A549 (cell line): ENCODE results near the gene SUPT4H1. TPM values are rescaled to one million over a fixed set of nuclear protein-coding genes. Genes with fewer than 3 reads are reported as not detected.

Experiments used
- ATAC-seq, 2 experiments: fragments of 200-7000 bp in 1 of 2; fragments of >200 bp in 1 of 2; cut with Nextera tagmentation in 1 of 2; cut with Tn5 transposase in 1 of 2; 3 replicates each; pipeline versions ENCODE4 v1.8.0 to v1.9.1; 2018 to 2020; ENCODE audit warnings: mild to moderate bottlenecking in 1 of 2, moderate library complexity in 1 of 2
- CTCF ChIA-PET: fragments of 300-600 bp; sonication (Branson Sonifier 250); formaldehyde crosslinking; extraction: SDS; loops from one replicate; lab custom pipeline; 2021; ENCODE audit warnings: antibody characterized with exemption, inconsistent platforms; lab: Yijun Ruan, JAX
- POLR2A ChIA-PET: fragments of 350-600 bp; formaldehyde crosslinking; extraction: SDS; loops from one replicate; lab custom pipeline; 2021; ENCODE audit warnings: antibody characterized with exemption, inconsistent platforms; lab: Yijun Ruan, JAX
- DNase-seq, 2 experiments: peaks; one replicate each; pipeline versions ENCODE4 v3.0.0 to v3.0.0-alpha.2; 2011 to 2016; ENCODE audit warnings: low read depth in 1 of 2, low spot score in 1 of 2
- FAIRE-seq: peaks from 2 replicates; lab custom pipeline; 2011; peaks lifted over from hg19 to GRCh38; lab: Jason Lieb, UNC
- H3K27ac ChIP-seq, 2 experiments: fragments of >200 bp; sonication (Bioruptor Twin); formaldehyde crosslinking; 3 replicates each; pipeline ENCODE4 v1.5.1; 2016 to 2017
- H3K4me1 ChIP-seq: fragments of >200 bp; sonication (Bioruptor Twin); formaldehyde crosslinking; 3 replicates; pipeline ENCODE4 v1.6.1; 2016
- H3K4me2 ChIP-seq: fragments of >200 bp; sonication (Bioruptor Twin); formaldehyde crosslinking; 3 replicates; pipeline ENCODE4 v1.6.1; 2016
- H3K4me3 ChIP-seq: fragments of >200 bp; sonication (Bioruptor Twin); formaldehyde crosslinking; 3 replicates; pipeline ENCODE4 v1.5.1; 2016
- H3K9me3 ChIP-seq: fragments of >200 bp; sonication (Bioruptor Twin); formaldehyde crosslinking; 3 replicates; pipeline ENCODE4 v1.6.1; 2016
- CBX8 ChIP-seq: fragments of 200-600 bp; sonication (generic); IDR thresholded peaks from 2 replicates; pipeline ENCODE4 v1.6.1; 2016
- CTCF ChIP-seq: fragments of >200 bp; sonication (Bioruptor Twin); formaldehyde crosslinking; IDR thresholded peaks from 3 replicates; pipeline ENCODE4 v1.5.1; 2016
- EP300 ChIP-seq, 2 experiments: fragments of >200 bp; sonication (Bioruptor Twin); formaldehyde crosslinking; IDR thresholded peaks; 2 replicates in 1 of 2; 3 replicates in 1 of 2; pipeline ENCODE4 v1.6.1; 2016 to 2017
- HEYL ChIP-seq: fragments of 250-450 bp; sonication (Bioruptor Pico); IDR thresholded peaks from 2 replicates; pipeline ENCODE4 v1.8.0; 2021; ENCODE audit warnings: mild to moderate bottlenecking, moderate library complexity
- HOXB13 ChIP-seq: fragments of 250-450 bp; sonication (Bioruptor Pico); IDR thresholded peaks from 2 replicates; pipeline ENCODE4 v1.5.0; 2020; ENCODE audit warnings: low read depth, mild to moderate bottlenecking, moderate library complexity
- KDM1A ChIP-seq: fragments of 200-600 bp; sonication (generic); IDR thresholded peaks from 2 replicates; pipeline ENCODE4 v1.6.1; 2016; ENCODE audit warnings: low read depth, mild to moderate bottlenecking
- MAFK ChIP-seq: fragments of 450-650 bp; IDR thresholded peaks from 2 replicates; pipeline ENCODE4 v1.6.1; 2014; ENCODE audit not compliant: partially characterized antibody
- MAZ ChIP-seq: fragments of 150-350 bp; IDR thresholded peaks from 2 replicates; pipeline ENCODE4 v1.6.1; 2014; ENCODE audit warnings: antibody characterized with exemption, low read depth, low read length, borderline replicate concordance
- NFE2L2 ChIP-seq: fragments of 150-350 bp; conservative IDR thresholded peaks from 2 replicates; pipeline ENCODE4 v1.6.1; 2014; ENCODE audit warnings: low read length
- RAD21 ChIP-seq, 2 experiments: fragments of >200 bp in 1 of 2; sonication (Bioruptor Twin) in 1 of 2; formaldehyde crosslinking in 1 of 2; IDR thresholded peaks in 1 of 2; conservative IDR thresholded peaks in 1 of 2; 2 replicates in 1 of 2; 3 replicates in 1 of 2; pipeline ENCODE4 v1.6.1; 2012 to 2018; ENCODE audit warnings: inconsistent platforms in 1 of 2
- SREBF2 ChIP-seq: fragments of 450-650 bp; IDR thresholded peaks from 2 replicates; pipeline ENCODE4 v1.6.1; 2014; ENCODE audit warnings: mild to moderate bottlenecking, moderate library complexity
- TFCP2L1 ChIP-seq: fragments of 250-450 bp; sonication (Bioruptor Pico); IDR thresholded peaks from 2 replicates; pipeline ENCODE4 v1.5.0; 2021; ENCODE audit warnings: mild to moderate bottlenecking
- ZFP36 ChIP-seq: fragments of 450-650 bp; IDR thresholded peaks from 2 replicates; pipeline ENCODE4 v1.6.1; 2014; ENCODE audit warnings: borderline replicate concordance; ENCODE audit not compliant: partially characterized antibody
- ZNF302 ChIP-seq: fragments of 250-450 bp; sonication (Bioruptor Pico); IDR thresholded peaks from 2 replicates; pipeline ENCODE4 v1.9.0; 2021; ENCODE audit warnings: inconsistent platforms, mild to moderate bottlenecking, moderate library complexity
- ZSCAN20 ChIP-seq: fragments of 250-450 bp; sonication (Bioruptor Pico); IDR thresholded peaks from 2 replicates; pipeline ENCODE4 v1.8.0; 2022; ENCODE audit warnings: mild to moderate bottlenecking, moderate library complexity
- WGBS: methylation state at CpG from one replicate; pipeline ENCODE4 v1.1.6; 2017; ENCODE audit errors: missing lambda C conversion rate; 5-methylcytosine and 5-hydroxymethylcytosine counted together
- polyA plus RNA-seq, 4 experiments: library from polyadenylated mRNA; depleted of rRNA in 3 of 4; stranded (reverse); fragments of >200 nt; fragmentation: RNase III in 1 of 4; extraction: RNeasy Plus Mini Kit Qiagen cat#74134 plus additional on column Dnase treatment in 1 of 4; gene quantifications; 2 replicates in 3 of 4; 3 replicates in 1 of 4; pipeline ENCODE4 v1.2.3, GENCODE V29; 2011 to 2017
- TF ChIP-seq, protein P1 (sequence below): fragments of 450-650 bp; IDR thresholded peaks from 2 replicates; pipeline ENCODE4 v1.6.1; 2014; ENCODE audit warnings: antibody characterized with exemption
- TF ChIP-seq, protein P2 (sequence below): fragments of 150-350 bp; IDR thresholded peaks from 2 replicates; pipeline ENCODE4 v1.6.1; 2014; ENCODE audit warnings: low read depth, mild to moderate bottlenecking, low read length

SUPT4H1 gene
- polyA plus RNA-seq, 2 of the 4 experiments (the other 2 are of a cell fraction), result 123 to 241 TPM

DNA sequence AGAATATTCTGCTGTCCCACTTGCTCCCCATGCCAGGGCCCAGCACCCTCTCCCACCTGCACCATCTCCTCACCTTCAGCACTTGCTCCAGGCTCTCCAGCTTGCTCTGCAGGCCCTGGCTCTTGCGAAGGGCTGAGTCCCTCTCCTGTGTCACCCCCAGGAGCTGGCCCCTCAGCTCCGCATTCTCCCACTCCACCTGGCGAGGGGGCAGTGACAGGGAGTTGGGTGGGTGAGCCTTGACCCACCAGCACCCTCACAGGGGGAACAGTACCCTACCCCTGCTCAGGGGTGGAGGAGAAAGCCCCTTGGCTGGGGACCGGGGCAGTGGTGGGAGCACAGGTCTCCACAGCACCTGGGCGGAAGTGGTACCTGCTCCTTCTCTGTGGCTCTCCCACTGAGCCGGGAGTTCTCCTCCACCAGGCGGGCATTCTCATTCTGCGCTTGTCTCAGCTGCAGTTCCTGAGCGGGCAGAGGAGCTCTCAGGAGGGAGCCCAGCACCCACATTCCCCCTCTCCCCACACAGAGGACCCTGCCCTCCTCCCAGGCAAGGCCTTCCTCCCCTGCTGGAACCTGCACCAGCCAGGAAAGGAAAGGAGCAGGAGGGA lies 29.3 kb downstream of the SUPT4H1 start:
- H3K4me3 ChIP-seq, result no peak overlapping the region
- no peak overlapping the region for H3K4me2 ChIP-seq
- ChIA-PET POLR2A (interaction anchor here (1.0 to 1.2 kb wide), 2 partner anchors 14 to 29 kb away, joined by 3 read pairs; partner anchors contain the start of gene SUPT4H1), CTCF (interaction anchor here (1.0 to 19.5 kb wide), 10 partner anchors 10 to 254 kb away, joined by 3 to 232 read pairs (median 4); partner anchors contain the start of gene RNF43)
- H3K27ac ChIP-seq, result no peak overlapping the region
- peaks cover 12% of the 10 kb centered on the region for H3K4me1 ChIP-seq
- 83% methylated on average over 9 of the region's 9 CpGs for WGBS
- ATAC-seq (no peak), FAIRE-seq (no peak), DNase-seq (no peak)
- no peaks in the 10 kb centered on the region for H3K9me3 ChIP-seq
- TF ChIP-seq KDM1A (no peak), HEYL (CRISPR knock-in tag) (no peak), MAZ (no peak), SREBF2 (no peak), TFCP2L1 (CRISPR knock-in tag) (no peak), HOXB13 (CRISPR knock-in tag) (no peak), MAFK (no peak), CTCF (no peak), RAD21 (conservative IDR thresholded peaks at IDR 0.05 in 1 of 2, IDR thresholded peaks at IDR 0.05 in 1 of 2) (no peak), NFE2L2 (no peak), EP300 (IDR thresholded peaks at IDR 0.05) (no peak), ZSCAN20 (CRISPR knock-in tag) (no peak), ZNF302 (CRISPR knock-in tag) (no peak)
- TF ChIP-seq, protein P1, sequence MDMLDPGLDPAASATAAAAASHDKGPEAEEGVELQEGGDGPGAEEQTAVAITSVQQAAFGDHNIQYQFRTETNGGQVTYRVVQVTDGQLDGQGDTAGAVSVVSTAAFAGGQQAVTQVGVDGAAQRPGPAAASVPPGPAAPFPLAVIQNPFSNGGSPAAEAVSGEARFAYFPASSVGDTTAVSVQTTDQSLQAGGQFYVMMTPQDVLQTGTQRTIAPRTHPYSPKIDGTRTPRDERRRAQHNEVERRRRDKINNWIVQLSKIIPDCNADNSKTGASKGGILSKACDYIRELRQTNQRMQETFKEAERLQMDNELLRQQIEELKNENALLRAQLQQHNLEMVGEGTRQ, result no peak
- TF ChIP-seq, protein P2, sequence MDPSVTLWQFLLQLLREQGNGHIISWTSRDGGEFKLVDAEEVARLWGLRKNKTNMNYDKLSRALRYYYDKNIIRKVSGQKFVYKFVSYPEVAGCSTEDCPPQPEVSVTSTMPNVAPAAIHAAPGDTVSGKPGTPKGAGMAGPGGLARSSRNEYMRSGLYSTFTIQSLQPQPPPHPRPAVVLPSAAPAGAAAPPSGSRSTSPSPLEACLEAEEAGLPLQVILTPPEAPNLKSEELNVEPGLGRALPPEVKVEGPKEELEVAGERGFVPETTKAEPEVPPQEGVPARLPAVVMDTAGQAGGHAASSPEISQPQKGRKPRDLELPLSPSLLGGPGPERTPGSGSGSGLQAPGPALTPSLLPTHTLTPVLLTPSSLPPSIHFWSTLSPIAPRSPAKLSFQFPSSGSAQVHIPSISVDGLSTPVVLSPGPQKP, result no peak

DNA sequence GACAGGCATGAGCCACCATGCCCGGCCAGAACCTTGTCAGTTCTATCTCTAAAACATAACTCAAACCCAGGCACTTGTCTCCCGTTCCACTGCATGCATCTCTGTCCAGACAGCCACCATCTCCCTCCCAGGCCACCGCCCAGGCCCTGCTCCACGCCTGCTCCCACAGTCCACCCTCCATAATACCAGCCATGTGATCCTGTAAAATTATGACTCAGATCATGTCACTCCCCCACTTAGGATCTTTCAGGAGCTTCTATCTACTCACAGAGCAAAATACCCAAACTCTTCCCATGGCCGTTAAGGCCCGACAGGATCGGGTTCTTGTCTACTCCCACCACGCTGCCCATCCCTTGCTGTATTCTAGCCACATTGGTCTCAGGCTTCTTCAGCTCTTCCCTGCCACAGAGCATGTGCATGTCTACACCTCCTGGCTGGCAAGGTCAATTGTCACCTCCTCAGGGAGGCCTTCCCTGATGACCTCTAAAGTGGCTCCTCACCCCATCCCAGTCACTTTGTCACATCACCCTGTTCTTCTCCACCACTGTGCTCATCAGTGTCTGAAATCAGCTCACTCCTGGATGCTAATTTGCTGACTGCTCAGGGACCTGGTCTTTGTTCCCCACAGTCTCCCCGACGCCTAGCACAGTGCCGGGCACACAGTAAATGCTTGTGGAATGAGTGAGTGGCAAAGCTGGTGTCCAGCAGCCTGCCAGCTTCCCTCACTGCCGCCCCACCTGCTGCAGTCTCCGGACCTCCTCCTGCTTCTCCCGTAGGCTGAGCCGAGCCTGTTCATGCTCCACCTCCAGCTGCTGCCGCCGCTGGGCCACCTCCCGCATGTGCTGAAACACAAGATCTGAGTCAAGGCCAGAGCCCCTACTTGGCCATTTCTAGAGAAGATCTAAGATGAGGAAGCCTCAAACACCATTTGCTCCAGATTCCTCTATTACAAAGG lies 30.2 kb downstream of the SUPT4H1 start:
- no peak for DNase-seq
- ATAC-seq, result no peak
- 84% methylated on average over 18 of the region's 18 CpGs for WGBS
- Histone ChIP-seq H3K4me2 (no peak overlapping the region), H3K27ac (no peak overlapping the region), H3K9me3 (no peaks in the 10 kb centered on the region), H3K4me1 (peaks cover 14% of the 10 kb centered on the region), H3K4me3 (no peak overlapping the region)
- POLR2A ChIA-PET, result no interaction called here
- FAIRE-seq, result no peak
- TF ChIP-seq HOXB13 (CRISPR knock-in tag) (no peak), CBX8 (no peak), ZFP36 (peak; percentile 36)
- CTCF ChIA-PET, result interaction anchor here (0.9 to 19.5 kb wide), 8 partner anchors 11 to 255 kb away, joined by 3 to 232 read pairs (median 4); partner anchors contain the start of gene RNF43
